Measurements from ENCODE around the gene THOP1. TPM values are rescaled to one million over a fixed set of nuclear protein-coding genes. Genes with fewer than 3 reads are reported as not detected.
A peak's percentile ranks its signal among the peaks of the same experiment; 100 is the strongest.

Gene THOP1
- 100 to 1,000 TPM; 113 TPM for total RNA-seq

GRCh38 chr19:2785244-2785997, at the start of gene THOP1:
THOP1 (plus strand) TSS chr19:2785503; CDS start chr19:2785663, 160 bp downstream.
- Mint-ChIP-seq H3K4me3 (peak within 1 kb of the TSS; percentile 94), H3K27ac (peak within 1 kb of the TSS; percentile 79), H3K36me3 (ENCODE audit: low read depth) (peaks cover 16% of the 10 kb centered on the region), H3K4me1 (ENCODE audit: low read depth) (peaks cover 66% of the 10 kb centered on the region), H3K9me3 (no peaks in the 10 kb centered on the region), H3K27me3 (ENCODE audit: low read depth) (no peaks in the 10 kb centered on the region)
- peak; percentile 100 for DNase-seq
- intact Hi-C loops (cut with micrococcal nuclease), result loop anchor here (1.0 to 10.0 kb wide), 6 partner anchors 34 to 621 kb away; partner anchors contain the start of genes DOT1L, GADD45B, SLC39A3 and ZNF554
- CTCF ChIA-PET, result interaction anchor here (0.6 to 0.9 kb wide), 4 partner anchors 103 to 1591 kb away, joined by 3 to 4 read pairs (median 3); no protein-coding TSS in a partner anchor

- peaks cover 4% of the 10 kb centered on the region for H3K27me3 Mint-ChIP-seq (ENCODE audit: low read depth)
- H3K4me3 Mint-ChIP-seq, result no peak overlapping the region
- no peak overlapping the region for H3K27ac Mint-ChIP-seq
- peaks cover 20% of the 10 kb centered on the region for H3K36me3 Mint-ChIP-seq (ENCODE audit: low read depth)
- no peaks in the 10 kb centered on the region for H3K9me3 Mint-ChIP-seq
- peaks cover 19% of the 10 kb centered on the region for H3K4me1 Mint-ChIP-seq (ENCODE audit: low read depth)
- CTCF ChIA-PET, result interaction anchor here (1.2 kb wide), 1 partner anchor 88 kb away, joined by 3 read pairs; no protein-coding TSS in a partner anchor
- intact Hi-C loops (cut with micrococcal nuclease), result no loop called here
- no peak for DNase-seq
Measured at GRCh38 chr19:2736550-2737190, 48.6 kb upstream of the THOP1 start.

- intact Hi-C loops (cut with micrococcal nuclease), result loop anchor here (1.0 to 2.0 kb wide), 2 partner anchors 35 to 46 kb away; partner anchors contain the start of gene THOP1
- H3K9me3 Mint-ChIP-seq, result no peaks in the 10 kb centered on the region
- H3K4me3 Mint-ChIP-seq, result peak within 1 kb of the TSS; percentile 89
- DNase-seq, result peak; percentile 100
- H3K36me3 Mint-ChIP-seq (ENCODE audit: low read depth), result peaks cover 17% of the 10 kb centered on the region
- H3K4me1 Mint-ChIP-seq (ENCODE audit: low read depth), result peaks cover 19% of the 10 kb centered on the region
- peaks cover 4% of the 10 kb centered on the region for H3K27me3 Mint-ChIP-seq (ENCODE audit: low read depth)
- peak within 1 kb of the TSS; percentile 21 for H3K27ac Mint-ChIP-seq
- CTCF ChIA-PET, result interaction anchor here (0.6 to 1.2 kb wide), 5 partner anchors 10 to 413 kb away, joined by 3 to 7 read pairs (median 3); no protein-coding TSS in a partner anchor
Measured at GRCh38 chr19:2739602-2740313, 45.5 kb upstream of the THOP1 start, which contains the start of gene SLC39A3. SLC39A3 (minus strand) TSS chr19:2740017; CDS start chr19:2737257, 2,760 bp downstream.

GRCh38 chr19:2740314-2740656, 45.0 kb upstream of the THOP1 start:
- Mint-ChIP-seq H3K27me3 (ENCODE audit: low read depth) (peaks cover 4% of the 10 kb centered on the region), H3K9me3 (no peaks in the 10 kb centered on the region), H3K36me3 (ENCODE audit: low read depth) (peaks cover 17% of the 10 kb centered on the region), H3K4me3 (peak overlapping the region; percentile 89), H3K27ac (no peak overlapping the region), H3K4me1 (ENCODE audit: low read depth) (peaks cover 19% of the 10 kb centered on the region)
- intact Hi-C loops (cut with micrococcal nuclease), result loop anchor here (1.0 to 2.0 kb wide), 2 partner anchors 35 to 45 kb away; partner anchors contain the start of gene THOP1
- no peak for DNase-seq
- CTCF ChIA-PET, result interaction anchor here (0.7 kb wide), 1 partner anchor 412 kb away, joined by 3 read pairs; no protein-coding TSS in a partner anchor

- Mint-ChIP-seq H3K36me3 (ENCODE audit: low read depth) (peaks cover 4% of the 10 kb centered on the region), H3K4me1 (ENCODE audit: low read depth) (peaks cover 13% of the 10 kb centered on the region), H3K27ac (no peak overlapping the region), H3K9me3 (no peaks in the 10 kb centered on the region), H3K4me3 (no peak overlapping the region), H3K27me3 (ENCODE audit: low read depth) (peaks cover 4% of the 10 kb centered on the region)
- intact Hi-C loops (cut with micrococcal nuclease), result no loop called here
- no peak for DNase-seq
- CTCF ChIA-PET, result interaction anchor here (1.0 kb wide), 1 partner anchor 95 kb away, joined by 3 read pairs; no protein-coding TSS in a partner anchor
Measured at GRCh38 chr19:2743099-2743498, 42.2 kb upstream of the THOP1 start.

GRCh38 chr19:2744113-2744512, 41.2 kb upstream of the THOP1 start:
- CTCF ChIA-PET, result no interaction called here
- Mint-ChIP-seq H3K27me3 (ENCODE audit: low read depth) (peaks cover 4% of the 10 kb centered on the region), H3K27ac (no peak overlapping the region), H3K36me3 (ENCODE audit: low read depth) (no peaks in the 10 kb centered on the region), H3K4me3 (no peak overlapping the region), H3K4me1 (ENCODE audit: low read depth) (peaks cover 6% of the 10 kb centered on the region), H3K9me3 (no peaks in the 10 kb centered on the region)
- intact Hi-C loops (cut with micrococcal nuclease), result no loop called here
- no peak for DNase-seq

- H3K4me1 Mint-ChIP-seq (ENCODE audit: low read depth), result no peaks in the 10 kb centered on the region
- no peaks in the 10 kb centered on the region for H3K27me3 Mint-ChIP-seq (ENCODE audit: low read depth)
- no peak overlapping the region for H3K4me3 Mint-ChIP-seq
- H3K27ac Mint-ChIP-seq, result no peak overlapping the region
- H3K9me3 Mint-ChIP-seq, result no peaks in the 10 kb centered on the region
- CTCF ChIA-PET, result interaction anchor here (8.3 kb wide), 1 partner anchor 99 kb away, joined by 69 read pairs; no protein-coding TSS in a partner anchor
- H3K36me3 Mint-ChIP-seq (ENCODE audit: low read depth), result no peaks in the 10 kb centered on the region
- DNase-seq, result no peak
- intact Hi-C loops (cut with micrococcal nuclease), result no loop called here
Measured at GRCh38 chr19:2747349-2747748, 38.0 kb upstream of the THOP1 start.

- no peak for DNase-seq
- H3K36me3 Mint-ChIP-seq (ENCODE audit: low read depth), result peaks cover 2% of the 10 kb centered on the region
- no peaks in the 10 kb centered on the region for H3K27me3 Mint-ChIP-seq (ENCODE audit: low read depth)
- no peaks in the 10 kb centered on the region for H3K9me3 Mint-ChIP-seq
- intact Hi-C loops (cut with micrococcal nuclease), result no loop called here
- no peak overlapping the region for H3K27ac Mint-ChIP-seq
- H3K4me1 Mint-ChIP-seq (ENCODE audit: low read depth), result no peaks in the 10 kb centered on the region
- H3K4me3 Mint-ChIP-seq, result no peak overlapping the region
- CTCF ChIA-PET, result interaction anchor here (0.6 to 8.3 kb wide), 3 partner anchors 89 to 212 kb away, joined by 3 to 69 read pairs (median 7); no protein-coding TSS in a partner anchor
Measured at GRCh38 chr19:2750808-2751437, 34.4 kb upstream of the THOP1 start.

- H3K4me3 Mint-ChIP-seq, result no peak overlapping the region
- no peak overlapping the region for H3K27ac Mint-ChIP-seq
- H3K4me1 Mint-ChIP-seq (ENCODE audit: low read depth), result no peaks in the 10 kb centered on the region
- no peak for DNase-seq
- no peaks in the 10 kb centered on the region for H3K9me3 Mint-ChIP-seq
- CTCF ChIA-PET, result interaction anchor here (0.6 to 8.3 kb wide), 2 partner anchors 103 to 213 kb away, joined by 3 to 69 read pairs; no protein-coding TSS in a partner anchor
- H3K36me3 Mint-ChIP-seq (ENCODE audit: low read depth), result peaks cover 3% of the 10 kb centered on the region
- H3K27me3 Mint-ChIP-seq (ENCODE audit: low read depth), result no peaks in the 10 kb centered on the region
- intact Hi-C loops (cut with micrococcal nuclease), result no loop called here
Measured at GRCh38 chr19:2751438-2751830, 33.9 kb upstream of the THOP1 start.

- intact Hi-C loops (cut with micrococcal nuclease), result no loop called here
- Mint-ChIP-seq H3K27me3 (ENCODE audit: low read depth) (no peaks in the 10 kb centered on the region), H3K27ac (no peak overlapping the region), H3K4me3 (no peak overlapping the region), H3K4me1 (ENCODE audit: low read depth) (no peaks in the 10 kb centered on the region), H3K36me3 (ENCODE audit: low read depth) (peaks cover 11% of the 10 kb centered on the region), H3K9me3 (no peaks in the 10 kb centered on the region)
- CTCF ChIA-PET, result no interaction called here
- no peak for DNase-seq
Measured at GRCh38 chr19:2754659-2755447, 30.4 kb upstream of the THOP1 start.

- Mint-ChIP-seq H3K4me1 (ENCODE audit: low read depth) (no peaks in the 10 kb centered on the region), H3K9me3 (no peaks in the 10 kb centered on the region), H3K4me3 (no peak overlapping the region), H3K27ac (no peak overlapping the region), H3K27me3 (ENCODE audit: low read depth) (no peaks in the 10 kb centered on the region), H3K36me3 (ENCODE audit: low read depth) (peaks cover 14% of the 10 kb centered on the region)
- DNase-seq, result no peak
- CTCF ChIA-PET, result no interaction called here
- intact Hi-C loops (cut with micrococcal nuclease), result no loop called here
Measured at GRCh38 chr19:2755448-2755705, 29.9 kb upstream of the THOP1 start.

All from activated naive CD4-positive, alpha-beta T cell treated with anti-CD3 and anti-CD28 coated beads for 36 hours (primary cell).